ENCODE results near the gene RELL1.

Gene RELL1

GRCh38 chr4:37664696-37665095 lies 21.5 kb downstream of the RELL1 start:
- no peak for DNase-seq

- no peak for DNase-seq
Measured at GRCh38 chr4:37663552-37663951, 22.6 kb downstream of the RELL1 start.

- no peak for DNase-seq
Measured at GRCh38 chr4:37662861-37663390, 23.2 kb downstream of the RELL1 start.

DNA sequence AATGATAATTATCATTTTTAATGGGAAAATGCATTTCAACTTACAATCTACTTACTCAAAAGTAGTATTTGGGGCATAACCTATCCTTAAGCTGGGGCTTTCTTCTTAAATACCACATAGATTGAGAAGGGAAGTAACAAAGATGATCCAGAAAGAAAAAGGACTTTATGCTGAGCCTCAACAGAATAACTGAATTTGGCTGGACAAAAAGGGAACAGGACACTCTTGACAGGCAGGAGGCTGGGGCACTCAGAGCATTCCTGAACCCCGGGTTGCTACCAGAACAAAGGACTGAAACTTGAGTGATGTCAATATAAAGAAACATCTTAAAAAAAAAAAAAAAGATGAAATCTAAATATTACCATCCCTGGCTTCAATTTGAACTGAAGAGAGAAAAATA lies 23.9 kb downstream of the RELL1 start:
- DNase-seq = no peak

- no peak for DNase-seq
Measured at GRCh38 chr4:37661772-37662171, 24.4 kb downstream of the RELL1 start.

- DNase-seq = no peak
Measured at GRCh38 chr4:37659696-37660095, 26.5 kb downstream of the RELL1 start.

DNA sequence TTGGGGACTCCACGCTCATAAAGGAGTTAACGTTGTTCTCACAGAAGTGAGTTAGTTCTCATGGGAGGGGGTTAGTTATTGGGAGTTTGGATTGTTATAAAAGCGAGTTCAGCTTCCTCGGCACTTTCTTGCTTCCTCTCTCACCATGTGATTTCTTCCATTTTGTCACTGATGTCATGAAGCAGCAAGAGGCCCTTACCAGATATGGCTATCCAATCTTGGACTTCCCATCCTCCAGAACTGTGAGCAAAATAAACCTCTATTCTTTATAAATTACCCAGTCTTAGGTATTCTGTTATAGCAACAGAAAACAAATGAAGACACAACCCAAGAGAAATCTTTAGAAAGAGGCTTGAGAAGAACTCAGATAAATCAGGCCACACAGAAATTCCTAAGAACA lies 29.5 kb downstream of the RELL1 start:
- DNase-seq = no peak

DNA sequence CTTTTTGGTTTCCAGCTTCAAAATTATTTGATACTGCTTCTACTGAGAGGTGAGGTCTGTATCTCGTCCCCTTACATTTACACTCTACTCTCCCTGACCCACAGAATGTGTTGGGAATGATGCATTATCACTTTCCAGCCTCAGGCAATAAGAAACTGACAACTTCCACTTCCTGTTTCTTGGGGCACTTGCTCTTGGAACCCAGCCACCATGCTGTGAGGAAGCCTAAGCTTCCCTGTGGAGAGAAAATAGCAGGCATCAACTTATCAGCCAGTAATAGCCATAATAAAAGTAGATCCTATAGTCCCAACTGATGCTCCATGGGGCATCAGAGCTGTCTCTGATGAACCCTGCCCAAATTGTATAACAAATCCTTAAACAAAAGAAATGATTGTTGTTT lies 32.6 kb downstream of the RELL1 start:
- DNase-seq = no peak

DNA sequence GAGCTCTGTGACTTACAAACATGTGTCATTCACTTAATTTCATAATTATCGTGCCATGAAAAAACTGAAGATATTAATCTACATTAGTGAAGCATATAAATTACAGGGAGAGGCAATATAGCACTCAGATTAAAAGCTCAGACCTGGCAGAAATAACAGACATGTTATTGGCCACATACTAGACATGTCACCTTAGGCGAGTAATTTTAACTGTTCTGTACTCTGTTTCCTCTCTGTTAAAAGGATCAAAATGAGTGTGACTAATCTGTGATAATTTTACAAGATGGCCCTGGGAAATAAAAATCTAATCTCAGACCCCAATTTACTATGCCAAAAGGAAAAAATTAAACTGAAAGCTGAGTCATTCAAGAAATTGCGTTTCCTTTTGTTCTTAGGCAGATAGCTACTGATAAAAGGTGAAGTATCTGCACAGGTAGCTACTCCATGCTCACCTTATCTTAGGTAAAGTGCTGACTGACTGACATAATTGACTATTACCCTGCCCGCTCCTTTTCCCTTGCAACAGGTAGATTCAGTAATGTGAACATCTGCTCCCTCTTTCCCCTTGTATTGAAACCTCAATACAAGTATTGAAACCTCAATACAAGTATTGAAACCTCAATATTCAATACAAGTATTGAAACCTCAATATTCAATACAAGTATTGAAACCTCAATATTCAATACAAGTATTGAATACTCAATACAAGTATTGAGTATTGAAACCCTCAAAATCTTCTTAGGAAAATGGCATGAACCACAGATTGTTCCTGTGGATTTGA lies 33.2 kb downstream of the RELL1 start:
- DNase-seq = no peak

GRCh38 chr4:37651781-37652377 lies 34.3 kb downstream of the RELL1 start:
- no peak for DNase-seq

DNA sequence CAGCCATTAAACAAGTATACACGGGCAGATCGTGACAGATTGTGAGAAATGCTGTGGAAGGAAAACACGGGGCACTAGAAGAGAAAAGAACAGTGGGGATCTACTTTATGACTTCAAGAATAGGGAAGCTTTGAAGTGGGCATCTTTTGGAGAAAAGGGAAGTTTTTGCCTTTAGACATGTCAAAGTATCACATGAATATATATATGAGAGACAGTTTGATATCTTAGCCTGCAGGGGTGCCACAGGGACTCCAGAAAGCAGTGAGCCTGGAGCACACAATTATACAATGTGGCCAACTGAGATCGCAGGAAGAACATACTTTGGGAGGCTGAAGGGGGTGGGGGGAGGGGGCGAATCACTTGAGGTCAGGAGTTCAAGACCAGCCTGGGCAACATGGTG lies 35.7 kb downstream of the RELL1 start:
- DNase-seq = no peak

DNA sequence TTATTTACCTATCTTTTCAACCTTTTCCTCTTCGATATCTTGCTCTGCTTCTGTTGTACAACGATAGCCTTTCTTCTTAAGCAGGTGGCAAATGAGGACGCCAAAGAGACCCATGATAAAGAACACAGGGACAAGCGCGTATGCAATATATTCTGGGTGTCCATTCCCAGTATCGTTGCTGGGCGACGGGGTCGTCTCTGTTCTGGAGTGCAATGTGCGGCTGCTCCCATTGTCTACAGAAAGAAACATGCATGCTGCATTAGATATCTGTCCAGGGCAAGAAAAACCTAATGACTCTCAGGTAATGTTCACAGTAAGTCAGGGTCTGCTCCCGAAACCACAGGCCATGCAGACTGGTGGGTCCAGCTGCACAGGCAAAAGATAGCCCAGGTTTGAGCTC lies 36.9 kb downstream of the RELL1 start:
- no peak for DNase-seq

DNA sequence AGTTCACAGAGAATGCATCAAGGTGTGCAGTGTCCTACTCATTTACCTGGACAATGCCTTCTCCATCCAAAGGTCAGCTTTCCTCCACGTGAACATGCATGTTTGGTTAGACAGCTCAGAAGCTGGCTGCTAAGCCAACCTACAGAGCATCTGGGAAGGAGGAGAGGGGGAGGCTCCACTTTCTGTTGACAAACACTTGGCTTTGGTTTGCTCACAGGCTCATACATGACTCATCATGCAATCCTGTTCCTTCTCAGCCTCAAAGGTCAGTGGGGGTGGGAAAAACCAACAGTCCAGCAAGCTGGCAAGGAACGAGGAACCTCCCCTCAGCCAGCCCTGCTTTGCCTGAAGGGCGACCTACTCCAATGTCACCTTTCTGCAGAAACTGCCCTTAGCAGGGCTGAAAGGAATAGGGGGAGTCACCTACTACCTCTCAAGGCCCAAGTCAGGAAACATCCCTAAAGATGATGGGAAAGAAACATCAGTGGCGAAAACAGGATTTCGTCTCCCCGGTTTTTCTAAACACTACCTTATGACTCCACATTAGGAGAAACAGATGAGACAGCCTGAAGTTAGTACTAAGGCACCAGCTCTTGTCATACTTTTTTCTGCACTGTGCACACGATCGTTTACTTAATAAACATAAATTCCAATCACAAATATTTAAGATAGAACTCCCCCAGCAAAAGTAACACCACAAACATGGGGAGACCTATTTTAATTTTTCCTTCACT lies 37.9 kb downstream of the RELL1 start:
- no peak for DNase-seq

DNA sequence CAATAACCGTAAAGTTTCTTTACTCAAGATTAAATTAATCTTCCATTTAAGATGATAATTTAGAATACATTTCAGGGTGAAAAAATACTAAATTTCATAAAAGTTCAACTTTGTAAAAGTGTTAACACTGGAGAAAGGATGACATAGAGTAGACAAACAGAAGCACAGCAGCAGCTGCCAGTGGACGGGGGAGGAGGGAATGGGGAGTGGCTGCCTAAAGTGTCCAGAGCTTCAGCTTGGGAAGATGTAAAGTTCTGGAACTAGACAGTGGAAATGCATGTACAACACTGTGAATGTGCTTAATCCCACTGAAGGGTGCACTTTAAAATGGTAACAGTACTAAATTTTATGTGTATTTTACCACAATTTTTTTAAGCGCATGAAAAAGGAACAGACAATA lies 39.9 kb downstream of the RELL1 start:
- no peak for DNase-seq

DNA sequence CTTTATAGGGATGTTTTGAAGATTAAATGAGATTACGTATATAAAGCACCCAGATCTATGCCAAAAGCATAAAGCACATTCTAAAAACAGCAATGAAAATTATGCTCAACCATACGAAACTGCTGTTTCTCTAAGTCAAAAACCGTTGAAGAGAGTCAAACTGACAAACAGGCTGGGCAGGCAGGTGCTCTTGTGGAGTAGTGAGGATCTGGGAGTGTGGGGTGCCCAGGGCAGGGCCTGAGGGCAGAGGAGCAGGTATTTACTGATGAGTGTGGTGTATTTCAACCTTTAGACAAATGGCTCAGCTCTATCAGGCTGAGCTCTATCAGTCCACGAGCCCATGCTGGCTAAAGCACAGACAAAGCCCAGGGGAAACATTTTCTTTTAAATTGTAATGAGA lies 40.4 kb downstream of the RELL1 start:
- no peak for DNase-seq

DNA sequence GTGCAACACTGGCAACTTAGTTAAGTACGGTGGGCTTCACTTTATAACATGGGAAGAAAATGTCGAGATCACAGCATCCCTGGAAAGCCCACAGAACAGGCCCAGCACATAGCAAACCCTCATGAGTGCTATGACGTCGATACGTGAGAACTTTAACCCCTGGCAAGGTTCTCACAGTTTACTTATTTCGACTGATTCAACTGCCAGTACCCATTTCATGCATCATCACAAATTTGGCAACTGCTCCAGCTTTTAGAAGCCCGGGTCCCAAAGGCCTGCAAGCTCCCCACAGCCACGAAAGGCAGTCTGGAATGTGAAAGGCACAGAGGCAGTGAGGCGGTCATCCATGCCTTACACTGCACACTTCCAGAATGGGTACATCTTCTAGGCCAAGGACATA lies 41.2 kb downstream of the RELL1 start:
- no peak for DNase-seq

DNA sequence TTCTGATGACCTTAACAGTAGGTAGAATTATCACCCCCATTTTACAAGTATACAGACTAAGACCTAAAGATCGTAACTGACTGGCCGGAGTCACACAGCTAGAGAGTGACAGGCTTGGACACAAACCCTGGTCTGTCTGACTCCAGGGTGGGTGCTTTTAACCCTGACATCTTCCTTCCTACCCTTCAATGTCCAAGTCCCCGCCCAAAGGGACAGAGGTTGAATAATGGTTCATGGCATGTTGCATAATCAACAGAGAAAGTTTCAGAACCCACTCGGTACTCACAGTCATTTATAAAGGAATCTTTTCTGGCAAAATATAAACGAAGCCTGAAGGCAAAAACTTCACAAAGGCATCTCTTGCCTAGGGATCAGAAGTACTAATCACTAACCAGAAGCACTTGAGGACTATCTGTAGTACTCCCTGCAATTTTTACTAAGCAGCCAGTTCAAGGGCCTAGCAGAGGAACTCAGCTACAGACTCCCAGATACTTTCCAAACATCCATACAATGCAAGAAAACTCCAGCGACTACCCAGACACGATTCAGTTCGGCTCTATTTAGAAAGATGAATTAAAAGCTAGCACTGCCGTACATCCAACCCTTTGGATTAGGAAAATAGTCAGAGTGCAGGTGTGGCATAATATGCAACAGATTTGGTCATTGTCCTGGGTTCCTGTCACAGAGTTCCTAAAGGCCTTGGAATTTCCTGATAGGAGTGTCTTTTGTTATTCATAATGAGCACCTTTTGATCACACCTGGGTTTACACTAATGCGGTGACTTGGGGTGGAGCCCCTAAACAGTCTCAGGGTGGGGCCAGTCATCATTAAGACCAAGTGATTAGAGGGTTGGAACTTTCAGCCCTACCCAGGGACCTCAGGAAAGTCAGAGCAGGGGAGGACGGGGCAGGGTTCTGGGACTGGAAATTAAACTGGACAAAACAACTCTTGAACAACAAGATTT lies 44.0 kb downstream of the RELL1 start:
- no peak for DNase-seq

DNA sequence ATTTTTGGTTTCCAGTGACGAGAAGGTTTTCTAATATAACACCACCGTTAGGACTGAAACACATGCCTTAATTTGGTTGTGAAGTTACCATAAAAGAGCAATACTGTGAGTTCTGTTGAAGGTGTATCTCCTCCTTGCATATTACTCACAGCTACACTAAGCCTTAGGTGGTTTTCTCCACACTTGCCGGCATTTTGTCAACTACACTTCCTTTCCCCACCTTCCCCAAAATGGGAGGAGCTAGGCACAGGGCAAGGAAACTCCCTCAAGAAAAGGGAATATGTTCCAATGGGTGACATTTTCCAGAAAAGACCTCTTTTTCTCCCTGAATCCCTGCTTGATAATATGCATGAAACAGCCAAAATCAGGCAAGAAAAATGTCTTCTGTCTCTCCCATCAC lies 44.8 kb downstream of the RELL1 start:
- no peak for DNase-seq

DNA sequence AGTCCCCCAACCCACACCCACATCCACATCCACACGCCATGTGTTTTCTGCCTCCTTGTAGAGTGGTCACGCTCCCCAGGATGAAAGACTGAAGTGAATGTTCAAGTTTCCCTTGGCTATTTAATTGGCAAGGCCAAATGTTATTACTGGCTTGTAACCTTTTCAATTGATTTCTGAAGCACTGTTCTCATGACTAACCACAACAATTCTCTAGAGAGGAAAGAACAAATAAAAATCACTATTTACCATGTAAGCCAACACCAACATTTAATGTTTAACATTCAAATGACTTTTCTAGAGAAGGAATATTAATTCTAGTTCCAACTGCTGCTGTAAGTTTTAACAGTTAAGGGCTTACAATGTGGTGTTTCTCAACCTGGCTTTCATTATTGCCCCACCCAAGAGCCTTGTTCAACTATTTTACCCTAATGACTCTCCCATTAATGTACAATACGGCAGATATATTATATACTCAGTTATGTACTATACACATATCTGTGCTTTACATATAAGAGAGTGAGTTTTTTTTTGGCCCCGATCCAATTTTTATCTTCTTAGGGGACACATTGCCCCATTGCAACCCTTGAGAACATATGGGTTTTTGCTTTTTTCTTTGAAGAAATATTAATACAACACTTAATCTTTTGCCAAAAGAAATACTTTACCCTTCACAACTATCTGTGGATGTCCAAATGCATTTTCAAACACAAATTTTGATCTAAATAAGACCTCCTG lies 46.5 kb downstream of the RELL1 start:
- no peak for DNase-seq

GRCh38 chr4:37635155-37635554 lies 51.0 kb downstream of the RELL1 start:
- DNase-seq = no peak

DNA sequence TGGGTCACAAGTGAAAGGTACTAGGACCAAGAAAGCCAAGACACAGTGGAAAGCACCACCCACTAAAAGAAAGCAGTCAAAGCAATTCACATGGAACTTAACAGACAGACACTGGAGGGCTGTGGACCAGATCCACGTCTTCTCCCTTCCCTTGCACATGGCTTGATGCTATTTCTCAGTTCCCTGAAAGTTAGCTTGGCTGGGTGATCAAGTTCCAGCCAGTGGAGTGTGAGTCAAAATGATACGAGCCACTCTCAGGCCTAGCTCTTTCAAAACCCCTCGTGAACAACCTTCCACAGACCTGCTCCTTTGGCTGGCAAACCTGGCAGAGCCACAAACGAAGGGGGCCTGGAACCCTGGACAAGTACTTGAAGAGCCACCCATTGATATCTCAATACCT lies 52.0 kb downstream of the RELL1 start:
- DNase-seq = no peak

DNA sequence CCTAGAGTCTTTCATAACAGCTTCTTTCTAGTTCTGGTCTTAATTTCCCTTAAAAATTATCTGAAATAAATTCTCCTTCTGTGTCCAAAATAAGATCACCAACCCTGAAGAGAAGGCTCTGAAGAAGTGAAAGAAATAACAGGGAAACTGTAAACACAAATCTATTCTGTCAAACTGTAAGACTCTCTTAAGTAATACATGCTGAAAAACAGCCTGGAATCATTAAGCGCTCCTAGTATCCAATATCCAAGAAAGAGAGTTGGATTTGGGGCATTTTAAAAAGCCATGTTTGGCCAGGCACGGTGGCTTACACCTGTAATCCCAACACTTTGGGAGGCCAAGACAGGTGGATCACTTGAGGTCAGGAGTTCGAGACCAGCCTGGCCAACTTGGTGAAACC lies 53.3 kb downstream of the RELL1 start:
- DNase-seq = no peak

Measured in KG1 (cell line).